Measurements from ENCODE around the gene POLR2L.
A peak's percentile ranks its signal among the peaks of the same experiment; 100 is the strongest.

POLR2L gene

GRCh38 chr11:853682-854448 lies 11.5 kb upstream of the POLR2L start:
- DNase-seq: no peak

GRCh38 chr11:852762-853161 lies 10.4 kb upstream of the POLR2L start:
- no peak for DNase-seq

GRCh38 chr11:850775-851763 lies 8.7 kb upstream of the POLR2L start:
- DNase-seq: no peak

GRCh38 chr11:849951-850774 lies 7.8 kb upstream of the POLR2L start:
- DNase-seq: peak; percentile 45

- peak; percentile 38 for DNase-seq
These were observed 6.9 kb upstream of the POLR2L start for GRCh38 chr11:849104-849824.

GRCh38 chr11:848380-848931 lies 6.1 kb upstream of the POLR2L start:
- DNase-seq: peak; percentile 12

GRCh38 chr11:847876-848275 lies 5.5 kb upstream of the POLR2L start:
- no peak for DNase-seq

GRCh38 chr11:846496-847098 lies 4.3 kb upstream of the POLR2L start:
- DNase-seq: no peak

- no peak for DNase-seq
These were observed 3.7 kb upstream of the POLR2L start for GRCh38 chr11:845872-846495.

GRCh38 chr11:844693-845644 lies 2.6 kb upstream of the POLR2L start:
- DNase-seq: no peak

- no peak for DNase-seq
These were observed 1.7 kb upstream of the POLR2L start for GRCh38 chr11:843818-844692.

GRCh38 chr11:843086-843734 lies 881 bp upstream of the POLR2L start:
- DNase-seq: no peak

GRCh38 chr11:841981-842369 lies 354 bp downstream of the POLR2L start:
- DNase-seq: no peak

- DNase-seq: no peak
These were observed 2.3 kb downstream of the POLR2L start for GRCh38 chr11:839875-840617.

GRCh38 chr11:839280-839623 lies 3.1 kb downstream of the POLR2L start:
- no peak for DNase-seq

GRCh38 chr11:838441-839279 lies 3.7 kb downstream of the POLR2L start:
- DNase-seq: no peak

GRCh38 chr11:837990-838307 lies 4.4 kb downstream of the POLR2L start:
- no peak for DNase-seq
